Tibial nerve (tissue), 4 donors: ENCODE measurements around the gene RNF40.

Experiments used
- CTCF ChIP-seq, 5 experiments: fragments of 200-600 bp in 3 of 5; fragments of 450-650 bp in 2 of 5; sonication (generic) in 3 of 5; IDR thresholded peaks; one replicate each; pipeline ENCODE4 v1.5.1; 2016 to 2019; ENCODE audit warnings: antibody characterized with exemption in 5 of 5, mild to moderate bottlenecking in 3 of 5, moderate library complexity in 2 of 5
- EP300 ChIP-seq, 2 donors: sonication (generic); formaldehyde crosslinking; IDR thresholded peaks; one replicate each; pipeline ENCODE4 v1.6.1; 2017; ENCODE audit warnings: antibody characterized with exemption in 2 of 2, mild to moderate bottlenecking in 1 of 2

- no peak for TF ChIP-seq CTCF (IDR thresholded peaks at IDR 0.05)
- TF ChIP-seq EP300 (IDR thresholded peaks at IDR 0.05): no peak
These were observed 41.4 kb upstream of the RNF40 start for GRCh38 chr16:30720694-30721093.
